ENCODE data around the gene TCERG1L. TPM values are rescaled to one million over a fixed set of nuclear protein-coding genes. Genes with fewer than 3 reads are reported as not detected.

TCERG1L gene
- total RNA-seq, 1 donor from 2014 or later: 0.46 TPM

DNA sequence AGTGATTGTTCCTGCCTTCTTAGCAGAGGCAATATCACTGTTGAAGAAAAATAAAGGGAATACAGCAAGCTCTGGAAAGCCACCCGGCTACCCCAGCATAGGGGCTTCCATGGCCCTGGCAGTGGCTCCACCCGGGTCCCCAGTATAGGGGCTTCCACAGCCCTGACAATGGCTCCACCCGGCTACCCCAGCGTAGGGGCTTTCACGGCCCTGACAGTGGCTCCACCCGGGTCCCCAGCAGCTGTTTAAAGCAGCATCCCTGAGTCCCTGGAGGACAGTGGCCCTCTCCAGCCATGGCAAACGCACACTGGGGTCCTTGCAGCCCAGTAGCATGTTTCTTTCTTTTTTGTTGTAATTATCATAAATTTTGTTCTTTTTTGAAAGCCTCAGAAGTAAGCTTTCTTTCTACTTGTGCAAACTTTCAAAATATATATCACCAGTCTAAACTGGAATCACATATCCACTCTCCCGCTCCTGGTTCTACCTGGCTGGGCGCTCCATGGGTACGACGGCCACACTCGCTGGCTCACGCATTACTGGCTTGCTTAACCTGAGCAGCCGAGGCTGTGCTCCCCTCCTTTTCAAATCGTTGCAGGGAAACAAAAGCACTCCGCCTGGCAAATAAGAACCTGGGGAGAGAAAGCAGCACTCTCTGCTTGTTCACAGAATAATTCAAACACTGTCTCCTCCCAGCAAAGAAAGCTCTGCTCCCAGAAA lies 62.1 kb downstream of the TCERG1L start:
- DNase-seq (ENCODE audit: low read depth): no peak
- Histone ChIP-seq H3K4me3 (ENCODE audit: low read depth, low read length) (no peak overlapping the region), H3K36me3 (ENCODE audit: control insufficient read depth, insufficient read depth, low read length) (no peaks in the 10 kb centered on the region), H3K27me3 (ENCODE audit: control insufficient read depth, insufficient read depth, low read length) (no peaks in the 10 kb centered on the region)
- TF ChIP-seq, protein P1, sequence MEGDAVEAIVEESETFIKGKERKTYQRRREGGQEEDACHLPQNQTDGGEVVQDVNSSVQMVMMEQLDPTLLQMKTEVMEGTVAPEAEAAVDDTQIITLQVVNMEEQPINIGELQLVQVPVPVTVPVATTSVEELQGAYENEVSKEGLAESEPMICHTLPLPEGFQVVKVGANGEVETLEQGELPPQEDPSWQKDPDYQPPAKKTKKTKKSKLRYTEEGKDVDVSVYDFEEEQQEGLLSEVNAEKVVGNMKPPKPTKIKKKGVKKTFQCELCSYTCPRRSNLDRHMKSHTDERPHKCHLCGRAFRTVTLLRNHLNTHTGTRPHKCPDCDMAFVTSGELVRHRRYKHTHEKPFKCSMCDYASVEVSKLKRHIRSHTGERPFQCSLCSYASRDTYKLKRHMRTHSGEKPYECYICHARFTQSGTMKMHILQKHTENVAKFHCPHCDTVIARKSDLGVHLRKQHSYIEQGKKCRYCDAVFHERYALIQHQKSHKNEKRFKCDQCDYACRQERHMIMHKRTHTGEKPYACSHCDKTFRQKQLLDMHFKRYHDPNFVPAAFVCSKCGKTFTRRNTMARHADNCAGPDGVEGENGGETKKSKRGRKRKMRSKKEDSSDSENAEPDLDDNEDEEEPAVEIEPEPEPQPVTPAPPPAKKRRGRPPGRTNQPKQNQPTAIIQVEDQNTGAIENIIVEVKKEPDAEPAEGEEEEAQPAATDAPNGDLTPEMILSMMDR (IDR thresholded peaks at IDR 0.05; ENCODE audit: insufficient read depth, low read length, poor library complexity, severe bottlenecking): no peak

DNA sequence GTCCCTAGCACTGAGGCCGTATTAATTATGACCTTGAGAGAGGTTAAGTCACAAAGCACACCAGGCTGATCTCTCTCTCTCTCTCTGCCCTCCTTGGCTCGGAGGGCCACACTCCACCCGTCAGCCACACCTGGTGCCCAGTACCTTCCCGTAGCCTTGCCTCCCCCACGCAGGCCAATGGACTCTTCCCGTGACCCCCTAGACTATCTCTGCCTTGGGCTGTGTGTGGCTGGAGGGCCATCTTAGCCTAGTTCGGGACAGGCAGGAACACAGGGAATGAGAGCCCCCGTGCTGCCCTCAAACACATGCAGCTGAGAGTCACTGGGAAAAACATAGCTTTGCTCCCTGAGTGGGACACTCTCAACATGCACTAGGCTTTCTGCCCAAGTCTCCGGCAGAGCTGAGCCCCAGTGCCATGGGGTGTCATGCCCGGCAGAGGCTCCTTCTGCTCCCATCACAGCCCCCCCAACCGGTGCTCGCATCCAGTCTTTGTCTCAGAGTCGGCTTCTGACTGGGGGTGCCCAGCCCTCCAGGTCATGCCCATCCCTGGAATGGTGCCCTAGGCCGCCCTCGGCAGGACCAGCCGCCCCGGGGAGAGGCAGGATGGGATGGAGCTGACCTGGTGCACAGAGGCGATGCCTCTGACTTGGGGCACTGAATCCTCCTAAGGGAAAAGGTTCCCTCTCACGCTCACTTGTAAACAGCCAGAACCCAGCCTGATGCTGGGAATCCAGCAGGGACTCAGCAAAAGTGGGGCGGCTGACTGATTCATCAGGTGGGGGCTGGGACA lies 63.0 kb downstream of the TCERG1L start:
- Histone ChIP-seq H3K36me3 (ENCODE audit: control insufficient read depth, insufficient read depth, low read length) (no peaks in the 10 kb centered on the region), H3K4me3 (ENCODE audit: low read depth, low read length) (no peak overlapping the region), H3K27me3 (ENCODE audit: control insufficient read depth, insufficient read depth, low read length) (no peaks in the 10 kb centered on the region)
- TF ChIP-seq, protein P1 (IDR thresholded peaks at IDR 0.05; ENCODE audit: insufficient read depth, low read length, poor library complexity, severe bottlenecking): no peak
- no peak for DNase-seq (ENCODE audit: low read depth)

- no peaks in the 10 kb centered on the region for H3K27me3 ChIP-seq (ENCODE audit: control insufficient read depth, insufficient read depth, low read length)
- H3K4me3 ChIP-seq (ENCODE audit: low read depth, low read length): no peak overlapping the region
- DNase-seq (ENCODE audit: low read depth): no peak
- no peaks in the 10 kb centered on the region for H3K36me3 ChIP-seq (ENCODE audit: control insufficient read depth, insufficient read depth, low read length)
- TF ChIP-seq, protein P1 (IDR thresholded peaks at IDR 0.05; ENCODE audit: insufficient read depth, low read length, poor library complexity, severe bottlenecking): no peak
Observed at GRCh38 chr10:131247873-131248272, 63.6 kb downstream of the TCERG1L start.

- DNase-seq (ENCODE audit: low read depth): no peak
- no peak overlapping the region for H3K4me3 ChIP-seq (ENCODE audit: low read depth, low read length)
- TF ChIP-seq, protein P1 (IDR thresholded peaks at IDR 0.05; ENCODE audit: insufficient read depth, low read length, poor library complexity, severe bottlenecking): no peak
Observed at GRCh38 chr10:131246775-131247174, 64.7 kb downstream of the TCERG1L start.

GRCh38 chr10:131246089-131246488 lies 65.4 kb downstream of the TCERG1L start:
- Histone ChIP-seq H3K27me3 (ENCODE audit: control insufficient read depth, insufficient read depth, low read length) (no peaks in the 10 kb centered on the region), H3K4me3 (ENCODE audit: low read depth, low read length) (no peak overlapping the region), H3K36me3 (ENCODE audit: control insufficient read depth, insufficient read depth, low read length) (no peaks in the 10 kb centered on the region)
- TF ChIP-seq, protein P1 (IDR thresholded peaks at IDR 0.05; ENCODE audit: insufficient read depth, low read length, poor library complexity, severe bottlenecking): no peak
- DNase-seq (ENCODE audit: low read depth): no peak

More at GRCh38 chr10:131246775-131247174, 64.7 kb downstream of the TCERG1L start:
- Histone ChIP-seq H3K27me3 (ENCODE audit: control insufficient read depth, insufficient read depth, low read length) (no peaks in the 10 kb centered on the region), H3K36me3 (ENCODE audit: control insufficient read depth, insufficient read depth, low read length) (no peaks in the 10 kb centered on the region)

Data from kidney epithelial cell (primary cell).